ENCODE data around the gene METRNL. TPM values are rescaled to one million over a fixed set of nuclear protein-coding genes. Genes with fewer than 3 reads are reported as not detected.

The METRNL gene
- total RNA-seq, 1 experiment from 2014 or later: 58.7 TPM

DNA sequence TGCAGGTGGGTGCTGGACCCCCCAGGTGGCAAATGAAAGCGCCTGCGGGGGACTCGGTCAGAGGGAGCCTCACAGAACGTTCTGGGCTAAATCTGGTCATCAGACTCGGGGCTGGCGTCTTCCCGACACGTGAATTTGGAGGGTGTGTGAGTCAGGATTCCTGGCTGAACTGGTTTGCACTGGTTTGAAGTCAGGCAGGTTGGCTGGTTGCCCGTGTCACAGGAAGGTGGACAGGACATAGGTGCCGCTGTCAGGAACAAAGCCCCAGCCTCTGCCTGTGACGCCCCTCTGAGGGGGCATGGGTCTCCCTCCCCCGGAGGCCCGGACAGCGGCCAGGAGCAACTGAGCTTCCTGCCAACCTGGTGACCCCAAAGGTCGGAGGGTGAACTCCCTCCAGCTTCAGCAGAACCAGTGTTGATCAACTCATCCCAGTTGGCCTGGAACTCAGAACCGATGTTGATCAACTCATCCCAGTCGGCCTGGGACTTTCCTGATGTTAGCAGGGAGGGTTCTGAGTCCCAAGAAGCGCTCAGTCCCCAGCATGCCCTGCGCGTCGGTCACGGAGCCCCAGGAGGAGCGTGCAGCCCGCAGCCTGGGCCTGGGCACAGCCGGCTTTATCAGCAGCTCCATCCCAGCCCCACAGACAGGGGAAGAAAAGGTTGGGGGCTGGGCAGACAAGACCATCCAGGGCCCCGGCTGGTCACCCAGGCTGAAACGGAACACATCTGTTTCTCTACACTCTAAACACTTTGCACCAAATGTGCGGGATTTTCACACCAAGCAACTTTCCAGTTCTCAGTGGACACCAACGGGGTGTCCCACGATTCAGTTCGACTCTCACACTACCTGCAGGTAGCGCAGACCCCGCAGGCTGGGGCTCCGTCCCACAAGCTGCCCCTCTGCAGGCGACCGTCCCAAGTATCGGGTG is 14.4 kb upstream of the METRNL start:
- RAD21 ChIA-PET (ENCODE audit: low non-redundant PET in 1 of 2, low total read pairs in 2 of 2, uncharacterized antibody in 2 of 2, unreplicated experiment in 2 of 2): no interaction called here
- DNase-seq (ENCODE audit: low read depth, low spot score) (no peak), ATAC-seq (no peak)
- intact Hi-C loops (cut with micrococcal nuclease): no loop called here
- TF ChIP-seq CBX3 (IDR thresholded peaks at IDR 0.05; ENCODE audit: low read depth): no peak
- no peak for TF ChIP-seq ZFX (IDR thresholded peaks at IDR 0.05)
- TF ChIP-seq FOSL1 (IDR thresholded peaks at IDR 0.05; ENCODE audit: low read depth): no peak
- TF ChIP-seq POLR2A (IDR thresholded peaks at IDR 0.05; ENCODE audit: borderline replicate concordance, extremely low read depth, insufficient read depth, insufficient read length): no peak
- no peak for TF ChIP-seq ELF1 (IDR thresholded peaks at IDR 0.05; ENCODE audit: borderline replicate concordance, low read depth)
- TF ChIP-seq, protein P1, sequence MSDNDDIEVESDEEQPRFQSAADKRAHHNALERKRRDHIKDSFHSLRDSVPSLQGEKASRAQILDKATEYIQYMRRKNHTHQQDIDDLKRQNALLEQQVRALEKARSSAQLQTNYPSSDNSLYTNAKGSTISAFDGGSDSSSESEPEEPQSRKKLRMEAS (IDR thresholded peaks at IDR 0.05): no peak; the same call in none of the 2 replicates
- TF ChIP-seq CTCF (IDR thresholded peaks at IDR 0.05 in 2 of 3, conservative IDR thresholded peaks at IDR 0.05 in 1 of 3; ENCODE audit: borderline replicate concordance in 1 of 3, insufficient read depth in 1 of 3, low read depth in 2 of 3, low read length in 2 of 3): no peak
- TF ChIP-seq EZH2phosphoT487 (IDR thresholded peaks at IDR 0.05; ENCODE audit: borderline replicate concordance): no peak
- TF ChIP-seq EGR1 (IDR thresholded peaks at IDR 0.05; ENCODE audit: low read depth): no peak
- TF ChIP-seq JUND (IDR thresholded peaks at IDR 0.05): no peak
- TF ChIP-seq EZH2 (IDR thresholded peaks at IDR 0.05): no peak
- H3K79me2 ChIP-seq (ENCODE audit: insufficient read depth, low read length): no peaks in the 10 kb centered on the region
- H3K9ac ChIP-seq (ENCODE audit: low read length): no peak overlapping the region
- H3K27me3 ChIP-seq (ENCODE audit: insufficient read depth, low read length): no peaks in the 10 kb centered on the region
- POLR2A ChIA-PET: no interaction called here
- H3K9me2 ChIP-seq (ENCODE audit: insufficient read depth): no peaks in the 10 kb centered on the region
- no peaks in the 10 kb centered on the region for H3K9me3 ChIP-seq (ENCODE audit: control insufficient read depth in 1 of 2, insufficient read depth in 1 of 2, low read depth in 1 of 2, low read length in 2 of 2)
- H3K27ac ChIP-seq (ENCODE audit: low read depth, low read length): no peak overlapping the region
- H3K4me3 ChIP-seq (replicated peaks in 1 of 2; ENCODE audit: low read depth in 1 of 2, low read length in 2 of 2): no peak overlapping the region
- H3K36me3 ChIP-seq (ENCODE audit: control insufficient read depth in 1 of 2, insufficient read depth in 2 of 2, low read length in 2 of 2): no peaks in the 10 kb centered on the region
- peak overlapping the region; percentile 18 for H3K4me2 ChIP-seq (ENCODE audit: low read length)
- no peaks in the 10 kb centered on the region for H4K20me1 ChIP-seq (ENCODE audit: insufficient read depth)
- H2AFZ ChIP-seq (ENCODE audit: low read depth, low read length, poor library complexity, severe bottlenecking): no peak overlapping the region
- CTCF ChIA-PET: no interaction called here
- peaks cover 4 to 9% of the 10 kb centered on the region in 2 experiments; a peak in 3 of 4 replicates for H3K4me1 ChIP-seq (ENCODE audit: control insufficient read depth in 1 of 2, insufficient read depth in 2 of 2, low read length in 2 of 2)
- BruUV-seq (replicated peaks): no TSS peak
